Measurements from ENCODE around the gene PHLDA3.

The PHLDA3 gene

DNA sequence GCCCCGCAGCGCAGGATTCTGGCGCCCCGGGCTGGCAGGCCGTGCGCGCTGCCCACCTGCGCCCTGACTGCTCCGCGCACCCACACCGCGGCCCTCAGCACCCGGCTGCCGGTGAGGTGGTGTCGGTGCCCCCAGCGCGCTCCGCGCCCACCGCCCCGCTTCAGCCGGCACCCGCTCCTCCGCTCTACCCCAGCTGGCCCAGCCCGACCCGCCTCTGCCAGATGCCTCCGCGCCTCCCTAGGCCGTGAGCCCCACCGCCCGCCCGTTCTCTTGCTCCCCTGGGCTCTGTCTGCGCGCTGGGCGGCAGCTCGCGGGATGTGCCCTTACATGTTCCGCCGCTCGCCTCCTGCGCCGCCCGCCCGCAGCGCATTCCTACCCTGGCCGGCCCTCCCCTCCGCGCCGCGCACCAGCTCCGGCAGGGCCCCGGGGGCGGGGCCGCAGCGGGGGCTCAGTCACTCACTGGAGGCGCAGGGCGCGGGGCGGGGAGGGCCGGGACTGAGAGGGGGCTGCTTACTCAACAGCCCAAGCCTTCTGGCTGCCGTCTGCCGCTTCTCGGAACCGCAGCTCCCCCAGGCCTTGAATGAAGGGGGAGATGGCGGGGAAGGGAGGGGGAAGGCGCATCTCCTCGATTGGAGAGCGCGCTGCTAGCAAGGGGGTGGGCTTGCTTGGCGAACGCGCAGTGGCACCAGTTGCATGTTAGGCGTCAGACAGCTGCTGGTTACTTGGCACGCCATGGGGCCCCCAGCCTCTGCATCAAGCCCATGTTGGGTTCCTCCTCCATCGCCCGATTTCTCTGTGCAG lies at the start of gene PHLDA3:
Gene PHLDA3, minus strand, starts transcription at position 345 of the 801 bp plus-strand sequence. CDS start 402 bp downstream, outside the sequence.
- peak; percentile 94 for DNase-seq

DNA sequence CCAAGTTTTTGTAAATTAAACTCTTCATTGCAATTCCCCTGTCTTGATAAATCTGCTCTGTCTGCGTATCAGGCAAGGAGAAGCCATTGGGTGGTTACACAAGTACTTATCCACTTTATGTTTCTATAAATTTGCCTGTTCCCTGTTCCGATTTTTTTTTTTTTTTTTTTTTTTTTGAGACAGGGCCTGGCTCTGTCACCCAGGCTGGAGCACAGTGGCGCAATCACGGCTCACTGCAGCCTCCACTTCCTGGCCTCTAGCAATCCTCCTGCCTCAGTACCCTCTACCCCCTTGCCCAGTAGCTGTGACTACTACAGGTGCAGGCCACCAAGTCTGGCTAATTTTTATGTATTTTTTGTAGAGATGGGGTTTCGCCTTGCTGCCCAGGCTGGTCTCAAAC lies 49.1 kb upstream of the PHLDA3 start:
- DNase-seq: no peak

DNA sequence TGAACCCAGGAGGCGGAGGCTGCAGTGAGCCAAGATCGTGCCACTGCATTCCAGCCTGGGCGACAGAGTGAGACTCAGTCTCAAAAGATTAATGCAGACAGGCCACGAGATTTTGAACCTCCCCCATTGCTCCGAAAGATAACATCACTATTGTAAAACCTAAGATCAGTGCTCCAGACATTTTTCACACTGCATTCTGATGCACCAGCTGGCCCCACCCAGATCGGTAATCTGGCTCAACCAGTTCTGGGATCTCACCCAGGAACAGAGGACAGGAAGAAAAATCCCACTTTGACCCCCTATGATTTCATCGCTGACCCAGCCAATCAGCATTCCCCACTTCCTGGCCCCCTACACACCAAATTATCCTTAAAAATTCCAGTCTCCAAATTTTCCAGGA lies 48.6 kb upstream of the PHLDA3 start:
- no peak for DNase-seq

DNA sequence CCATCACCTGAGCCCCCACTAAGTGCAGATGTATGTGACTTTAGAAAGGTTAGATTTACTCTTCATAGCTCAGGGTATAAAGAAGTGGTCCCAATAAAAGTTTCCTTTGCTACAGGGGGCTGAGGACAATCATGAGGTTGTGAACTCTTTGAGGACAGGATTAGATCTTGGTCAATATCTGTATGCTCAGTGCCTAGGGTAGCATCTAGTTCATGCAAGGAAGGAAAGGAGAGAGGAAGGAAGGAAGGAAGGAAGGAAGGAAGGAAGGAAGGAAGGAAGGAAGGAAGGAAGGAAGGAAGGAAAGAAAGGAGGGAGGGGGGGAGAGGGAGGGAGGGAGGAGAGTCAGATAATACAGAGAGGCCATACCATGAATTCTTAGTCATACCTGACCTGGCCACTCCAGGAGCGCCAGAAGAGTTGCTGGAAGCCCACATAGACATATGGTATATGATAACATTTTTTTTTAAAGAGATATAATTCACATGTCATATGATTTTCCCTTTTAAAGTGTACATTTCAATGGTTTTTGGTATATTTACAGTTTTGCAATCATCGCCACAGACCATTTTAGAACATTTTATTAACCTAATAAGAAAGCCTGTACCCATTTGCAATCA lies 47.6 kb upstream of the PHLDA3 start:
- DNase-seq: no peak

DNA sequence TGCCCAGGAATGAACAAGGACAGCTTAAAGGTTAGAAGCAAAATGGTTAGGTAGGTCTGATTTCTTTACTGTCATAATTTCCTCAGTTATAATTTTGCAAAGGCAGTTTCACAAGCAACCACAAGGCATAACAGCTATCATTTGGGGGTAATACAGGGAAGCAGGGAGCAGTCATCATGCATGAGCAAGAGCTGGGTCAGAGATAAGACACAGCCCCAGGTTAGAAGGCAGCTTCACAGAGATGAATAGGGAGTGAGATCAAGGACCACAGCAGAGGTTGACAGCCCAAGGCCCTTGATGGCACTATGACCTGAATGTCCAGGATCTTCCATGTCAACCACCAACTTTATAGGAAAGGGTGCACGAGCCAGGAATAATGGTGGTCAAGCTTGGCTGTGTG lies 46.9 kb upstream of the PHLDA3 start:
- no peak for DNase-seq

DNA sequence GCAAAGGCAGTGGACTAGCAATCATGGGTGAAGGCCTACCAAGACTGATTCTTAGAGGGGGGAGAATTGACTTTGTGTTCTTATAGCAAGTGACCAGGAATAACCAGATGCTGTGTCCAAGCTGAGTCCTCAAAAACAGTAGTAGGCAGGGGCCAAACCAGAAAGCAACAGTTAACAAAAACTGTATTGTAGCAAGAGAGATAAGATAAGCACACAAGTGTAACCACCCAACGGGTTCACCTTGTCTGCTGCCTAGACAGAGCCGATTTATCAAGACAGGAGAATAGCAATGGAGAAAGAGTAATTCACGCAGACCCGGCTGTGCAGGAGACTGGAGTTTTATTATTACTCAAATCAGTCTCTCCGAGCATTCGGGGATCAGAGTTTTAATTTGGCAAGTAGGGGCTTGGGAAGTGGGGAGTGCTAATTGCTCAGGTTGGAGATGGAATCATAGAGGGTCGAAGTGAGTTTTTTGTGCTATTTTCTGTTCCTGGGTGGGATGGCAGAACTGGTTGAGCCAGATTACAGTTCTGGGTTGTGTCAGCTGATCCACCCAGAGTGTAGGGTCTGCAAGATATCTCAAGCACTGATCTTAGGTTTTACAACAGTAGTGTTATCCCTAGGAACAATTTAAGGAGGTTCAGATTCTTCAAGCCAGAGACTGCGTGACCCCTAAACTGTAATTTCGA lies 46.2 kb upstream of the PHLDA3 start:
- DNase-seq: no peak

DNA sequence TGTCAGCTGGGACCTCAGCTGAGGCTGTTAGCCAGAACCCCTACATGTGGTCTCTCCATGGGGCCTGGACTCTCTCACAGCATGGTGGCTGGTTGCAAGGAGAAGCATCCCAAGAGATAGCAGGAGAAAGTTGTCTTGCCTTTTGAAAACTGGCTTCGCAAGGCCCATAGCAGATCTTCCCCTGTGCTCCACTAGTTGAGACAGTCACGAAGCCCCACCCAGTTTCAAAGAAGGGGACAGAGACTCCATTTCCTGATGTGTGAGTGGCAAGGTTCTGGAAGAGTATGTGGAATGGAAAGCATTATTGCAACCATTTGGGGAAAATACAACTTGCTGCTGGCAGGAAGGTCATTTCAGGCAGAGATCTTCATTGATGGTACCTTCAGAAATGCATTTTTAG lies 45.5 kb upstream of the PHLDA3 start:
- DNase-seq: no peak

DNA sequence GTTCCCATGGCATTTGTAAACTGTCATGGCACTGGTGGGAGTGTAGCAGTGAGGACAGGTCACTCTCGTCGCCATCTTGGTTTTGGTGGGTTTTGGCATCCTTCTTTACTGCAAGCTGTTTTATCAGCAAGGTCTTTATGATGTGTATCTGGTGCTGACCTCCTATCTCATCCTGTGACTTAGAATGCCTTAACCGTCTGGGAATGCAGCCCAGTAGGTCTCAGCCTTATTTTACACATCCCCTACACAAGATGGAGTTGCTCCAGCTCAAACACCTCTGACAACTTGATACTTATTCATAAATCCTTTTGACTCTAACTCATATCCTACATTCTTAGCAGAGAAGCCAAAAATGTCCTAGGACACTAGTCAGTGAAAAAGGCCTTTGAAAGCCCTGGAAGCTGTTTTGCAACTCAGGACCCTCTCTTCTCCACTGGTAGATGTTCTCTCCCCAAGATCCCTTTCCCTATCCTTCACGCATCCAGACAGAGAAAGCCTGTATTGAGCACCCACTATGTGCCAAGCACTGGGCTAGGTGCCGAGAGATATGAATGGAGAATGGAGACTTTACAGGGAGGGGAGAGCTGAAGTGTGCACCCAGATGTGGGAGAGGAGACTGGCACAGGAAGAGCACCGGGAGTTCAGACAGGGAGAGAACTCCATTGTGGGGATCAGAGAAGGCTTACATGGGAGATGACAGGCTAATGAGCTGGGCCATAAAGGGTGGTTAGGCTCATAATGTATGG lies 44.7 kb upstream of the PHLDA3 start:
- DNase-seq: no peak

DNA sequence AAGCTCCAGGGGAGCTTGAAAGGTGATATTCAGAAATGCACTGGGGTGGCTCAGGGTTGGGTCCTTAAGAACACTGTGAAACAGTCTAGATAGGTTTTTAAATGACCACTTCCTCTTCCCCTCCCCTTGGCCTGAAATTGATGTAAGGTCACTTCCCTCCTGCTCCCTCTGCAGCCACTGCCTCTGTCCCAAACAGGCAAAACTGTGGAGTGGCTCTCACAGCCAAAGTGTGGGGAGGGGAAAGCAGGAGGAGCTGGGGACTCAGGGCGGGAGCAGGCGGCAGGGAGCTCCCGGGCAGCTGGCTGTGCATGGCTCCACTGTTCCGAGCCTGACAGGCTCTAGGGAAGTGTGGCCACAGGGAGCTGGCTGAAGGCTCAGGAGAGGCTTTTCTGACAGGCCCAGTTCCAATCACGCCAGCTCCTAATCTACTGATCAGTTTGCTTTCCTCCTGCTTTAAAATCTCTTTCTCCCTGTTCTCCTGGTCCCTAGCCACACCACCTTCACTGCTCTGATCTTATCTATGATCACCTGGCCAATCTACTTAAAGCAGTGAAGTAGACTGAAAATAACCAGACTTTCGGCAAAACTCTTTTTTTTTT lies 43.1 kb upstream of the PHLDA3 start:
- DNase-seq: peak; percentile 31

DNA sequence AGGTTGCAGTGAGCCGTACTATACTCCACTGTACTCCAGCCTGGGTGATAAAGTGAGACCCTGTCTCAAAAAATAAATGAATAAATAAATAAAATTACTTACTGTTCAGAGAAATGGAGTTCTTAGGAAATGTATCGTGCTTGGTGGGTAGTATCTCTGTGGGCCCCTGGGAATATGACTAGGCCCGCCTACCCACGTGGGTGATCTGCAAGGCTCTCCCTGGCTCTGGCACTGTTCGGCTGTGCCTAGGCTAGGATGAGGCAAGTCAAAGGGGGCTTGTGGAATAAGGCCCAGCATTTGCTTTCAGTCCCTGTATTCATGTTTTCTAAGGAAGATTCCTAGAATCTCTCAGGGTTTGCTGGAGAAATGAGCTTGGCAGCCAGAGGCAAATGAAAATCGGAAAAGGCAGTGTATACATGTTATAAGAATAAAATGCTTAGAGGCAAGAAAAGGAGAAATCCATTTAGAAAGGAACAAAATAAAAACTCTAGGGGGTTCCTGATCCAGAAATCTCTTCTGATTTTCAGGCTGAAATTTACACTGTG lies 42.5 kb upstream of the PHLDA3 start:
- no peak for DNase-seq

DNA sequence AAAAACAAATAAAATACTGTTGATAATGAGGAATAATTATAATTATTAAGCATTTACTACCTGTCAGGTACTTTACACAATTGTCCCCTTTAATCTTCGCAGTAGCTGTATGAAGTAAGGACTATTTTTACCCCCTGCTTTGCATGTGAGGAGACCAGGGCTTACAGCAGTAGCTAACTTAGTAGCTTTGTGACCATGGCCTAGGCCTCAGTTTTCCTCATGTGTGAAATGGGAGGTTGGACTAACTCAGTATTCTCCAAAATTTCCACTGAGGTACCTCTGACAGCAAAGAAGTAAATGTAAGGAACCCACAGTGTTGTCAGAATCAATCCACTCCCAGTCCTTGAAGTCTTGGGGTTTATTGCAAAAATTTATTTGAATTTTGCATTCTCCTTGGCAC lies 41.7 kb upstream of the PHLDA3 start:
- DNase-seq: no peak

DNA sequence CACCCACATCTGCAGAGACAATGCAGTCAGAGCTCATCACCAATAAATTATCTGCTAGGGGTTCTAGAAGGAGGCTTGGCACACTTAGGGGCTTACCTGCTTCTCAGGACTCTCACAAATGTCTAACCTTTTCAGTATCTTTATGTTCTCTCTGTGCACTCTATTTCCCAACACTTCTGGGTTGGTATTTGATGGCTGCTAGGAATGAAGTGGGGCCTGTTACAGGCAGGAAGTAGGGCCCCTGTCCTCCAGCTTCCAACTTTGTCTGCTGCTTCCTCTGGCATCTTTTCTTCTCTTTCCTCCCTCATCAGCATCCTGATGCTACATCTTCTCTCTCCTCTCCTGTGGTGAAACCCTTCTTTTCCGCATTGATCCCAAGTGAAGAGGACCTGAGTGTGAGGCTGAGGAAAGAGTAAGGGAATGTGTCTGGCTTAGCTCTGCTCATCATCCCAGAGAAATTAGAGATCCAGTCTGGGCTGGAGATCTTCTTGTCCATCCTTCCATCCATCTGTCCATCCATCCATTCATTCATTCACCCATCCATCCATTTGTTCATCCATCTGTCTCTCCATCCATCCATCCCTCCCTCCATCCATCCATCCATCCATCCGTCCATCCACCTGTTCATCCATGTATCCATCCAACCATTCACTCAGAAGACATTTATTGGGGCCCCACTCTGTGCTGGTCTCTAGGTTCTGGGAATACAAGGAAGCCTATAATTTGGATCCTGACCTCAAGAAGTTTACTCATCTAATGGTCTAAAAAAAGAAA lies 40.8 kb upstream of the PHLDA3 start:
- DNase-seq: no peak

DNA sequence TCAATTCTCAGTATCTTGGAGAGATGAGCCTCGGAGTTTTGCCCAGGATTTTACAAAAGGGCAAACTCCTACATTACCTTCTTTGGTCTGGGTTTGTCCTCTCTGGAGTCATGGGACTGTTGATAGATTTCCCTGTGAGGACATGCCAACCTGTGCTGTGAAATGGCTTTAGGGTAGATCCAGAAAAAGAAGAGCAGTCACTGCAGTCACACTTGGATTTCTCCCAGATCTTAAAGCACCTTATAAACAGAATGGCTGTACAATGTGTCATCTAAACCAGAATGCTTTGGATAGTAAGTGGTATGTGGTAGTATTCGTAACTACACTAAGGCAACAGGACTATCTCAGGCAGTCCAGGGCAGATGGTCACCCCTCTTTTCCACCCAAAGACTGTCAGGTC lies 39.8 kb upstream of the PHLDA3 start:
- no peak for DNase-seq

DNA sequence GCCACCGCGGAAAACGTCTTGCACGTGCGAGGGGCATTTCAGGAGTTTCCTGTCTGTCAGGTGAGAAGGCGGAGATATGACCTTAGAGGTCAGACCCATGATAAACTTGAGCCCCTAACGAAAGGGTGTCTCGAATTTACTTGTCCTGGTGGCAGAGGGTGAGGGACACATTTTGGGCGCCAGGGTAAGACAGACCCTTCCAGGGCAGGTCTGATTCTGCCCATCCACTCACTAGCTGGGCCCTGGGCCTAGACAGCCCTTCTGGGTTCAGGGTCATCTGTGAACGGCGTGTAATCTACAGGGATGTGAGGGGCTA lies 38.3 kb upstream of the PHLDA3 start:
- no peak for DNase-seq

DNA sequence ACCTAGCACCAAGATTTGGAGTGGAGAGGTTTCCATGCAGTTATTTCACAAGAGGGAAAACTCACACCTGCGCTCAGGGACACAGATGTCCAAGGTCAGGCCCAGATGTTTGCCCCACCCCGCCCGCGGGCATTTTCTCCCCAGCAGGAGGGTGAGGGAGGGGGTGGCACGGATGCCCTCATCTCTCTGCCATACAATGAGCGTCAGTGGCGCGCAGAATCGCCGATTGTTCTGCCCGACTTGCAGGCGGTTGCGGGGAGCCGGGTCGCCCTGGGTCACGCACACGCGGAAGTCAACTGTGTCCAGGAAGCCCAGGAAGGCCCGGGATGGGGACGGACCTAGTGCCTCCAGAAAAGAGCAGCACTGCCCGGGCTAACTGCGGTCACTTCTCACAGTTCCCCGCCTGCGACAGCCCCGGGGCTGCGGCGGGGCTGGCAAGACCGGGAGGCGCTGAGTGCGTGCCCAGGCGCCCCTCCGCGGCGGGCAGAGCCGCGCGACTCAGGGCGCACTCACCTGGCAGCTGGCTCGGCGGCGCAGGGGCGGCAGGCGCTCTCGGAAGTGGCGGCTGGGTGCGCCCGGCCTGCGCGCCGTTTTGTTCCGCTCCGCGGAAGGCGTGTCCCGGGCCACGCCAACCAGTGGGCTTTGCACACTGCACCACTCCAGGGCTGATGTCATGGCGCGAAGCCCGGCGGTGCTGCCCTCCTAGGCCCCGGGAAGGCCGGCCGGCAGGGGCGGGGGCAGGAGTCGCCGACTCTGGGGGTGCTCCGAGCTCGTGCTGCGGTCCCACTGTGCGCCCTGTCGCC lies 37.8 kb upstream of the PHLDA3 start, which contains the start of gene CSRP1:
Gene CSRP1, minus strand, starts transcription at position 567 of the 803 bp plus-strand sequence. CDS start 10,820 bp downstream, outside the sequence.
- DNase-seq: peak; percentile 91

DNA sequence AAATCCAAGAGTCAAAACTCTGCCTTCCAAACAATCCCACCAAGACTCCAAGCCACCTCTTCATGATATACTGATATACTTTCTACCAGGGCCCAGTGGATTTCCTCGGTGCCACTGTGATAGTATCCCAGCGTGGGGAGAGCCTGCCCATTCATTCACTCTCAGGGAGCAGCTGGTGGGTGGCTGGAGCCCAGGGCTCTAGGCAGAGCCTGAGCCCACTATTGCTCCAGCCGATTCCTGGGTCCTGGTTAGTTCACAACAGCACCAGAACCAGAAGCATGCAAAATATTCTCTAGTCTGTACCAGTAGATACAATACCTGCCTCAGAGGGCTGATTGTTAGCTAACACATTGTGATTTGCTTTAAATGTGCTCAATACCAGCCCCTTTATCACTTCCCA lies 37.1 kb upstream of the PHLDA3 start:
- DNase-seq: peak; percentile 63

DNA sequence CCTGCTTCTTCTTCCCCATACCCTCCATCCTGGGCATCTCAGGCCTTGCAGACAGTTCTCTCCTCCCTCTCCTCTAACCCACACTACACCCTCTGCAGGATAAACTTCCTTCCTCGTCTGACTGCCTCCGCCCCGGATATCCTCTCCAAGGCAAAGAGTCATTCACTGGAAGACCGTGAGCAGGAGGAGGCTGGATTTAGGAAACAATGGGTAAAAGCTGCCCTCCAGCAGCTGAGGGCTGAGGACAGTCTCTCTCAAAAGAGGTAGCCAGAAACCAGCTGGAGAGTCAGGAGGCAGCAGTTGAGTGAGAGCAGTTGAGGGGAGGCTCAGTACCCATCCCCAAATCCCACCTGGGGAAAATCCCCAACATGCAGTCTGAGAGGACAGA lies 36.5 kb upstream of the PHLDA3 start:
- DNase-seq: peak; percentile 85

DNA sequence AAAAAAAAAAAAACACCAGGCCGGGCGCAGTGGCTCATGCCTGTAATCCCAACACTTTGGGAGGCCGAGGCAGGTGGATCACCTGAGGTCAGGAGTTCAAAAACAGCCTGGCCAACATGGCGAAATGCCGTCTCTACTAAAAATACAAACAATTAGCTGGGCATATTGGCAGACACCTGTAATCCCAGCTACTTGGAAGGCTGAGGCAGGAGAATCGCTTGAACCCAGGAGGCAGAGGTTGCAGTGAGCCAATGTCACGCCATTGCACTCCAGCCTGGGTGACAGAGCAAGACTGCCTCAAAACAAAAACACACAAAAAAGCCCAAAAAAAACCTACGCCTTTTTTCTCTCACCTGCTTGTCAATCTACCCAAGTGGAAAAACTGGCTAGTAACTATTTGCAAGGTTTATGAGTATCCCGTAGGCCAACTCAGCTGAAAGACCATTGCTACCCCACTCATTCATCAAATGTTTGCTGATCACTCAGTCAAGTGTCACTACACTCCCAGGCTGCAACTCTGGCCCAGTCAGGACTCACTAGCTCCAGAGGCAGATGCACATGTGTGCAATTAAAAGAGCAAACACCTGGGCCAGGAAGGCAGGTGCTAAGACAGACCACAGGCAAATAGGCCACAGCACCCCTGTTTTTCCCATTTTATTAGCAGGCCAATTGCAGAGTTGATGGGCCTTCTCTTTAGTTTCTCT lies 36.0 kb upstream of the PHLDA3 start:
- peak; percentile 80 for DNase-seq

DNA sequence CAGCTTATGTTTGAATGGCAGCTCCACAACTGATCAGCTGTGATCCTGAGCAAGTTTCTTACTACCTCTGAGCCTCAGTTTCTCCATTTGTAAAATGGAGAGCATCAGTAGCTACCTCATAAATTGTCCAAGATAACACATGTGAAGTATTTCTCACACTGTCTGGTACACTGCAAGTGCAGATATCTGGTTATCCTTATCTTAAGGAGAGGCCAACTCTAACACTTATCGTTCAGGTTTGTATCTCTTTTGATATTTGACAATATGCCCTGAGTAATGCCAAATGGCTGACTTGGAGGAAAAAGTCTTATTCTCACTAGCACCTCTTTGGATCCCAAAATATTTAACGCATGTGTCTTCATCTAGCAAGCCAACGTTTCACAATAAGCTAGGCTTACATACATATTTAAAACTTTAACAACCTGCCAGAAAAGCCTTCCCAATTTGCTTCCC lies 35.2 kb upstream of the PHLDA3 start:
- DNase-seq: no peak

All from NCI-H69 (cell line).